HepG2 (cell line): ENCODE measurements around the gene P4HB. TPM values are rescaled to one million over a fixed set of nuclear protein-coding genes. Genes with fewer than 3 reads are reported as not detected.
A peak's percentile ranks its signal among the peaks of the same experiment; 100 is the strongest.

ENCODE experiments used
- ATAC-seq: fragments of 200-7000 bp; cut with Tn5 transposase; 3 replicates; pipeline ENCODE4 v1.9.1; 2020; ENCODE audit warnings: mild to moderate bottlenecking, moderate library complexity
- BruUV-seq: library from RNA; stranded (reverse); fragments of 400-500 nt; replicated peaks from 2 replicates; lab custom pipeline; 2021; lab: Mats Ljungman, UMichigan
- CTCF ChIA-PET: fragments of 300-600 bp; formaldehyde crosslinking; extraction: SDS; loops from one replicate; lab custom pipeline; 2021; ENCODE audit warnings: low total read pairs, inconsistent platforms, low intra/inter-chr PET ratio; lab: Yijun Ruan, JAX
- POLR2A ChIA-PET: fragments of 350-600 bp; sonication (Branson Sonifier 250); formaldehyde crosslinking; loops from one replicate; lab custom pipeline; 2020; ENCODE audit warnings: antibody characterized with exemption, inconsistent platforms; lab: Yijun Ruan, JAX
- DNase-seq: peaks from one replicate; pipeline ENCODE4 v3.0.0-alpha.2; 2015; ENCODE audit warnings: low spot score
- FAIRE-seq: peaks from 3 replicates; lab custom pipeline; 2011; peaks lifted over from hg19 to GRCh38; lab: Jason Lieb, UNC
- H2AFZ ChIP-seq: one replicate; pipeline ENCODE4 v1.6.1; 2011; ENCODE audit warnings: low read length, inconsistent platforms
- H3K27ac ChIP-seq: fragments of 300-600 bp; 3 replicates; pipeline ENCODE4 v1.8.0; 2011; ENCODE audit warnings: mixed run types, mild to moderate bottlenecking, mixed read lengths, low read length, inconsistent platforms; ENCODE audit not compliant: insufficient read depth; ENCODE audit errors: extremely low read length
- H3K27me3 ChIP-seq, 2 experiments: fragments of 200-600 bp in 1 of 2; 2 replicates in 1 of 2; 3 replicates in 1 of 2; pipeline versions ENCODE4 v1.6.0 to v1.8.0; 2011; ENCODE audit warnings: low read length in 2 of 2, mild to moderate bottlenecking in 2 of 2, moderate library complexity in 2 of 2, inconsistent platforms in 1 of 2; ENCODE audit not compliant: insufficient read depth in 2 of 2, control insufficient read depth in 1 of 2
- H3K36me3 ChIP-seq, 2 experiments: fragments of 200-600 bp in 1 of 2; replicated peaks in 1 of 2; 2 replicates in 1 of 2; 3 replicates in 1 of 2; pipeline versions ENCODE4 v1.5.1 to v1.8.0; 2011; ENCODE audit warnings: low read length in 2 of 2, inconsistent platforms in 1 of 2; ENCODE audit not compliant: insufficient read depth in 2 of 2, control insufficient read depth in 1 of 2
- H3K4me1 ChIP-seq: 2 replicates; pipeline ENCODE4 v1.5.1; 2012; ENCODE audit warnings: low read length, inconsistent platforms; ENCODE audit not compliant: insufficient read depth
- H3K4me2 ChIP-seq: 2 replicates; pipeline ENCODE4 v1.6.0; 2011; ENCODE audit warnings: low read depth, low read length, inconsistent platforms
- H3K4me3 ChIP-seq, 3 experiments: fragments of 200-600 bp in 1 of 3; sonication (generic), shearing (Covaris generic) in 1 of 3; replicated peaks in 1 of 3; 2 replicates each; pipeline ENCODE4 v1.5.1; 2011 to 2016; ENCODE audit warnings: low read length in 3 of 3, inconsistent platforms in 2 of 3, low read depth in 2 of 3, mild to moderate bottlenecking in 2 of 3, control low read depth in 1 of 3, mixed read lengths in 1 of 3; ENCODE audit not compliant: insufficient read depth in 1 of 3
- H3K79me2 ChIP-seq: one replicate; pipeline ENCODE4 v1.6.1; 2011; ENCODE audit warnings: low read length, inconsistent platforms; ENCODE audit not compliant: insufficient read depth
- H3K9ac ChIP-seq: 2 replicates; pipeline ENCODE4 v1.6.0; 2011; ENCODE audit warnings: mild to moderate bottlenecking, low read depth, low read length, inconsistent platforms; ENCODE audit not compliant: insufficient read depth
- H3K9me3 ChIP-seq: 2 replicates; pipeline ENCODE4 v1.5.1; 2012; ENCODE audit warnings: mild to moderate bottlenecking, low read length
- H4K20me1 ChIP-seq: 2 replicates; pipeline ENCODE4 v1.6.0; 2011; ENCODE audit warnings: inconsistent platforms, mild to moderate bottlenecking, low read length, moderate library complexity; ENCODE audit not compliant: insufficient read depth
- BCL6 ChIP-seq: IDR thresholded peaks from 2 replicates; pipeline ENCODE4 v1.6.1; 2016; ENCODE audit warnings: missing genetic modification reagents, missing compliant biosample characterization
- BCLAF1 ChIP-seq: fragments of 450-650 bp; IDR thresholded peaks from 2 replicates; pipeline ENCODE4 v1.6.1; 2017; ENCODE audit warnings: mild to moderate bottlenecking
- ELF1 ChIP-seq: sonication (generic); formaldehyde crosslinking; IDR thresholded peaks from 2 replicates; pipeline ENCODE4 v1.4.0; 2020; ENCODE audit warnings: missing genetic modification reagents
- EZH2 ChIP-seq: conservative IDR thresholded peaks from 2 replicates; pipeline ENCODE4 v1.6.1; 2012; ENCODE audit warnings: mild to moderate bottlenecking, low read depth, low read length, moderate library complexity
- GABPB1 ChIP-seq: IDR thresholded peaks from 2 replicates; pipeline ENCODE4 v1.6.1; 2016; ENCODE audit warnings: mild to moderate bottlenecking, missing genetic modification reagents, moderate library complexity, missing compliant biosample characterization
- GTF3A ChIP-seq: sonication (generic); formaldehyde crosslinking; conservative IDR thresholded peaks from 2 replicates; pipeline ENCODE4 v1.4.0; 2020; ENCODE audit warnings: mild to moderate bottlenecking, missing genetic modification reagents
- JARID2 ChIP-seq: sonication (generic); formaldehyde crosslinking; IDR thresholded peaks from 2 replicates; pipeline ENCODE4 v1.8.1; 2023; ENCODE audit warnings: missing genetic modification reagents, inconsistent platforms; ENCODE audit not compliant: insufficient replicate concordance
- NRL ChIP-seq: sonication (generic); formaldehyde crosslinking; IDR thresholded peaks from 2 replicates; pipeline ENCODE4 v1.5.0; 2020; ENCODE audit warnings: missing genetic modification reagents, mild to moderate bottlenecking, moderate library complexity, borderline replicate concordance
- POGZ ChIP-seq: sonication (generic); formaldehyde crosslinking; IDR thresholded peaks from 2 replicates; pipeline ENCODE4 v1.4.0; 2020; ENCODE audit warnings: mild to moderate bottlenecking, missing genetic modification reagents
- TERF1 ChIP-seq: sonication (generic); formaldehyde crosslinking; IDR thresholded peaks from 2 replicates; pipeline ENCODE4 v1.8.0; 2022; ENCODE audit warnings: mild to moderate bottlenecking, missing genetic modification reagents, moderate library complexity
- TP53 ChIP-seq: sonication (generic); formaldehyde crosslinking; conservative IDR thresholded peaks from 2 replicates; pipeline ENCODE4 v1.4.0; 2020; ENCODE audit warnings: missing genetic modification reagents
- ZNF619 ChIP-seq: sonication (generic); formaldehyde crosslinking; IDR thresholded peaks from 2 replicates; pipeline ENCODE4 v1.4.0; 2020; ENCODE audit warnings: mild to moderate bottlenecking, missing genetic modification reagents
- ZNF850 ChIP-seq: sonication (generic); formaldehyde crosslinking; conservative IDR thresholded peaks from 2 replicates; pipeline ENCODE4 v1.9.0; 2021; ENCODE audit warnings: mild to moderate bottlenecking, missing genetic modification reagents
- WGBS: methylation state at CpG from one replicate; pipeline ENCODE4 v1.1.6; 2017; ENCODE audit warnings: low lambda C conversion rate; 5-methylcytosine and 5-hydroxymethylcytosine counted together
- in situ Hi-C: cut with HindIII; loops from 2 replicates; pipeline ENCODE4 v1.10.0; 2017; ENCODE audit warnings: low pct_unique_long_range_greater_than_20kb; ENCODE audit not compliant: extremely low pct_ligation_motif_present
- intact Hi-C: fragments of 100-400 bp; cut with micrococcal nuclease; formaldehyde crosslinking; loops from one replicate; pipeline ENCODE4 v1.10.0; 2022; ENCODE audit not compliant: unreplicated experiment
- polyA plus RNA-seq, 8 experiments: library from polyadenylated mRNA; depleted of rRNA in 3 of 8; stranded (reverse) in 7 of 8; unstranded in 1 of 8; fragments of >200 nt; fragmentation: Illumina TruSeq in 4 of 8; extraction: Trizol in 4 of 8; gene quantifications; 2 replicates each; pipeline versions ENCODE4 v1.2.1 to v1.2.3, GENCODE V29; 2011 to 2016; ENCODE audit warnings: low read depth in 4 of 8, missing spikeins in 1 of 8, mixed read lengths in 1 of 8; ENCODE audit not compliant: insufficient read depth in 1 of 8
- total RNA-seq, 5 experiments: library from RNA; depleted of rRNA; stranded (reverse); fragments of >200 nt; fragmentation: Illumina TruSeq; extraction: Trizol; gene quantifications; 2 replicates each; pipeline ENCODE4 v1.2.3, GENCODE V29; 2016; ENCODE audit warnings: low read depth in 1 of 5
- TF ChIP-seq, protein P1 (sequence below): sonication (generic); formaldehyde crosslinking; IDR thresholded peaks from 2 replicates; pipeline ENCODE4 v1.5.1; 2020; ENCODE audit warnings: mild to moderate bottlenecking, missing genetic modification reagents, moderate library complexity
- TF ChIP-seq, protein P2 (sequence below): sonication (generic); formaldehyde crosslinking; IDR thresholded peaks from 2 replicates; pipeline ENCODE4 v1.4.0; 2020; ENCODE audit warnings: missing genetic modification reagents, mild to moderate bottlenecking, borderline replicate concordance

The P4HB gene
- total and polyA plus RNA-seq, 2 of the 13 experiments (the other 11 are each of a cell fraction or from before 2014, with no cell fraction given) = 185 to 782 TPM

DNA sequence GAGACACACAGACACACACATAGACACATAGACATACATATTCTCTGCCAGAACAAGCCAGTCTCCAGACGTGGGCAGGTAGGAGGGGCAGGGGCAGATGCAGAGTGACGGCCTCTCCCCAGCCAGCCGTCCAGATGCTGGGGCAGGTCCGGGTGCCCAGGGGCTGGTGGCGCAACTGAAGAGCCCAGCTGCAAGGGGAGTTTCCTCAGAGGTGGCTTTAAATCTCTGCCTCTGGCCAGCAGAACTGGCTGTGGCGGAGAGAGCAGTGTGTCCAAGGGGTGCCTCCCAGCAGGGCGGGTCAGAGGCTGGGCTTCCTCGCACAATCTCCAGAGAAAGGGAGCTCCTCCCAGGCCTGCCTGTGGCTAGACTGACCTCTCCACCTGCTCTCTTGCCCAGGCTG, 65.8 kb downstream of the P4HB start:
- Histone ChIP-seq H3K9me3 (no peaks in the 10 kb centered on the region), H3K36me3 (no peaks in the 10 kb centered on the region), H3K9ac (no peak overlapping the region; the same call in 1 of the 2 replicates), H3K4me3 (no peak overlapping the region; a peak in 1 of 6 replicates), H3K4me1 (peaks cover 19% of the 10 kb centered on the region), H3K79me2 (no peaks in the 10 kb centered on the region), H3K4me2 (no peak overlapping the region), H4K20me1 (no peaks in the 10 kb centered on the region), H3K27ac (no peak overlapping the region), H3K27me3 (peaks cover 1 to 12% of the 10 kb centered on the region in 2 experiments; a peak in 4 of 5 replicates), H2AFZ (no peak overlapping the region)
- in situ Hi-C loops (no loop called here), intact Hi-C loops (no loop called here)
- DNase-seq (no peak), FAIRE-seq (no peak), ATAC-seq (peak; percentile 98)
- POLR2A ChIA-PET = interaction anchor here (0.7 to 1.1 kb wide), 2 partner anchors 39 to 91 kb away, joined by 3 to 9 read pairs; partner anchors contain the start of genes MCRIP1 and MRPL12
- CTCF ChIA-PET = no interaction called here
- WGBS = 6% methylated on average over 8 of the region's 8 CpGs
- BruUV-seq = no TSS peak
- no peak for TF ChIP-seq TP53 (CRISPR knock-in tag)
- TF ChIP-seq GABPB1 (CRISPR knock-in tag) = 0 out of 2 replicates have a peak, but pooled peaks have one; percentile 16
- TF ChIP-seq NRL (CRISPR knock-in tag) = 0 out of 2 replicates have a peak, but pooled peaks have one; percentile 35
- no peak for TF ChIP-seq ZNF850
- no peak for TF ChIP-seq BCL6
- TF ChIP-seq EZH2 = peak; percentile 71; the same call in 1 of the 2 replicates
- no peak for TF ChIP-seq GTF3A (CRISPR knock-in tag)
- TF ChIP-seq ZNF619 = 0 out of 2 replicates have a peak, but pooled peaks have one; percentile 18
- no peak for TF ChIP-seq TERF1 (CRISPR knock-in tag)
- no peak for TF ChIP-seq POGZ (CRISPR knock-in tag)
- no peak for TF ChIP-seq JARID2
- TF ChIP-seq, protein P1, sequence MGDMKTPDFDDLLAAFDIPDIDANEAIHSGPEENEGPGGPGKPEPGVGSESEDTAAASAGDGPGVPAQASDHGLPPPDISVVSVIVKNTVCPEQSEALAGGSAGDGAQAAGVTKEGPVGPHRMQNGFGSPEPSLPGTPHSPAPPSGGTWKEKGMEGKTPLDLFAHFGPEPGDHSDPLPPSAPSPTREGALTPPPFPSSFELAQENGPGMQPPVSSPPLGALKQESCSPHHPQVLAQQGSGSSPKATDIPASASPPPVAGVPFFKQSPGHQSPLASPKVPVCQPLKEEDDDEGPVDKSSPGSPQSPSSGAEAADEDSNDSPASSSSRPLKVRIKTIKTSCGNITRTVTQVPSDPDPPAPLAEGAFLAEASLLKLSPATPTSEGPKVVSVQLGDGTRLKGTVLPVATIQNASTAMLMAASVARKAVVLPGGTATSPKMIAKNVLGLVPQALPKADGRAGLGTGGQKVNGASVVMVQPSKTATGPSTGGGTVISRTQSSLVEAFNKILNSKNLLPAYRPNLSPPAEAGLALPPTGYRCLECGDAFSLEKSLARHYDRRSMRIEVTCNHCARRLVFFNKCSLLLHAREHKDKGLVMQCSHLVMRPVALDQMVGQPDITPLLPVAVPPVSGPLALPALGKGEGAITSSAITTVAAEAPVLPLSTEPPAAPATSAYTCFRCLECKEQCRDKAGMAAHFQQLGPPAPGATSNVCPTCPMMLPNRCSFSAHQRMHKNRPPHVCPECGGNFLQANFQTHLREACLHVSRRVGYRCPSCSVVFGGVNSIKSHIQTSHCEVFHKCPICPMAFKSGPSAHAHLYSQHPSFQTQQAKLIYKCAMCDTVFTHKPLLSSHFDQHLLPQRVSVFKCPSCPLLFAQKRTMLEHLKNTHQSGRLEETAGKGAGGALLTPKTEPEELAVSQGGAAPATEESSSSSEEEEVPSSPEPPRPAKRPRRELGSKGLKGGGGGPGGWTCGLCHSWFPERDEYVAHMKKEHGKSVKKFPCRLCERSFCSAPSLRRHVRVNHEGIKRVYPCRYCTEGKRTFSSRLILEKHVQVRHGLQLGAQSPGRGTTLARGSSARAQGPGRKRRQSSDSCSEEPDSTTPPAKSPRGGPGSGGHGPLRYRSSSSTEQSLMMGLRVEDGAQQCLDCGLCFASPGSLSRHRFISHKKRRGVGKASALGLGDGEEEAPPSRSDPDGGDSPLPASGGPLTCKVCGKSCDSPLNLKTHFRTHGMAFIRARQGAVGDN (CRISPR knock-in tag) = peak; percentile 58
- TF ChIP-seq, protein P2, sequence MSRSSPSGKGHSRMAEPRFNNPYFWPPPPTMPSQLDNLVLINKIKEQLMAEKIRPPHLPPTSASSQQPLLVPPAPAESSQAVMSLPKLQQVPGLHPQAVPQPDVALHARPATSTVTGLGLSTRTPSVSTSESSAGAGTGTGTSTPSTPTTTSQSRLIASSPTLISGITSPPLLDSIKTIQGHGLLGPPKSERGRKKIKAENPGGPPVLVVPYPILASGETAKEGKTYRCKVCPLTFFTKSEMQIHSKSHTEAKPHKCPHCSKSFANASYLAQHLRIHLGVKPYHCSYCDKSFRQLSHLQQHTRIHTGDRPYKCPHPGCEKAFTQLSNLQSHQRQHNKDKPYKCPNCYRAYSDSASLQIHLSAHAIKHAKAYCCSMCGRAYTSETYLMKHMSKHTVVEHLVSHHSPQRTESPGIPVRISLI (CRISPR knock-in tag) = peak; percentile 25; the same call in 1 of the 2 replicates
- TF ChIP-seq ELF1 = no peak
- no peak for TF ChIP-seq BCLAF1
